HG02642 (cell line): ENCODE results near the gene PROSER2.
"Not testable (repeated sequence)": the region's sequence is repeated elsewhere in the genome, so short reads cannot be mapped to it uniquely, and the experiment has no call there.

ENCODE experiments used
- ATAC-seq: cut with Tn5 transposase; IDR thresholded peaks from one replicate; pipeline ENCODE4 v1.9.1; 2021; ENCODE audit warnings: mild to moderate bottlenecking; ENCODE audit not compliant: unreplicated experiment, poor library complexity

The PROSER2 gene

DNA sequence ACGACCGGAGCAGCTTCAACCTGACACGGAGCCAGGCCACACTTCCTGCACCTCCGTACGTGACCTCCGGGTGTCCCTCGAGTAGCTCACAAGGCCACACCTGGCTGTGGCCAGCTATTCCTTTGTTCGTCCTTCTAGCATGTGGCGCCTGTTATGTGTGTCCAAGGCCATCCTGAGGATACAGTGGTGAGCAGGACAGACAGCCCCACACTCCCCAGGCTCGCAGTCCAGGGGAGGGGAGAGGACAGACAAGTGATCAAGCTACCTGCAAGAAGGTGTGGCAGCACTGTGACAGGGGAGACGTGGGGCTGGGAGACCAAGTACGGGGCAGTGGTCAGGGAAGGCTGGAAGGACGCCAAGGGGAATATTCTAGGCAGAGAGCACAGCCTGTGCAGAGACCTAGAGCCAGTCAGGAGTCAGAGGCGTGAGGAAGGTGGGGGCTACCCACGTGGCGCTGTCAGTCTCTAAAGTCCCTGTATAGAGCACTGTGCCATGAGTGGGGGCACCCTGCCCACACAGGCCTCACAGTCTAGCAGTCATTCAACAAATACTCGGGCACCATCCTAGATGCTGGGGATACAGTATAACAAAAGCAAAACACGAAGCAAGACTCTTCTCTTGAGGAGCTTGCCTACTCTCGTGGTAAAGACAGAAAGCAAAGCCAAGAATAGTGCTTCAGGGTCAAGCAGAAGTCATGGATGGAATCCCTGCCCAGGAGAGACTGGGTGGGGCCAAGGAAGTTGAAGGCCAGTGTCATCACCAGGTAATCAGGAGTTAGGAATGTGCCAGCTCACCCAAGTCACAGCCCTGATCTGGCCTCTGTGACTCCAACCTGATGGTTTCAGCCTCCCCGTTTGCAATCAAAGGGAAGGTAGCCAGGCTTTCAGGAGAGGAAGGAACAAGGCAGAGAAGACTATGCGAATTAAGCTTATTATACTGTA, 58.6 kb downstream of the PROSER2 start:
- no peak for ATAC-seq

DNA sequence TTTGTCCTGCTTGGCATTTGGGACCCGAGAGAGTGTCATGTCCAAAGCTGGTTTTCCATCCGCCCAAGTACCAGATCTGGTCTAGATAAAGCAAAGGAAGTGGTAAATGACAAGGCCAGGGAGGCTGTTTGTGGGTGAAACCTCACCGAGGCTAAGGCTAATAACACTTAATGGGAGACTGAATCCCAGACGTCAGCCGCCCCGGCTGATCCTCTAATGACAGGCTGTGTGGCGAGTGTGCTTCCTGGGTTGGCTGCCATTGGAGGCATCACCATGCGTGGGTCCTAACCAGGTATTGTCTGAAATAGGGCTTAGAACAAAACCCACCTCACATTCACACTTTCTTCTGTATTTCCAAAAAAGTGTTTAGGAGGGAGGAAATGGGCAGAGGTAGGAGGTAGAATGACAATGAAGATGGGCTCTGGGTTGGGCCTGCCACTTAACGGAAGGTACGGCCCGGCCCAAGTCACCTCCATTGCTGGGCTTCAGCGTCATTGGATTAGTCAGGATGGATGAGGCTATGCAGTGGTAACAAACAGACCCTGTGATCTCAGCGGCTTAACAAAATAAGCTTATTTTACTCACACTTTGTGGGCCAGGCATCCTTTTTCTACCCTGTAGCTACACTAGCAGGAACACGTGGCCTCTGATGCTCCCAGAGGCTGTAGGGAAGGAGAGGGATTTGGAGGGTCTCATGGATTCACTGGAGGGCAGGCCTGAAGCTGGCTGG, 59.7 kb downstream of the PROSER2 start:
- ATAC-seq = no peak

GRCh38 chr10:11884706-11885423, 61.7 kb downstream of the PROSER2 start:
- ATAC-seq = no peak

- ATAC-seq = no peak
Measured at GRCh38 chr10:11885437-11886137, 62.4 kb downstream of the PROSER2 start.

DNA sequence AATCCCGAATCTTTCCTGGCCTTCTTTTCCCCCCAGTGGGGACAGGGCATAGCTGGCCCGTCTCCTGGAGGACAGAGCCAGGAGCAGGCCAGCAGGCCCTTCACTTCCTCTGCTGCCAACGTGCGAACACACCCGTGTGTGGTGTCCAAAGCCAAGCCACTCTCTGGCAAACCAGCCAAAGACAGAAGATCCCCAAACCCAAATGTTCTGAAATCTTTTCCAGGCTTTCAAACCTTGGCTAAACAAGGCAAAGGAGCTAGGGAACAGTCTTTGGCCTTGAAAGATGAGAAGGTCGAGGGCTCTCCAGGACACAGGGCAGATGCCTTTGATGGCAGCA, 63.0 kb downstream of the PROSER2 start:
- no peak for ATAC-seq

GRCh38 chr10:11886851-11887250, 63.7 kb downstream of the PROSER2 start:
- no peak for ATAC-seq

DNA sequence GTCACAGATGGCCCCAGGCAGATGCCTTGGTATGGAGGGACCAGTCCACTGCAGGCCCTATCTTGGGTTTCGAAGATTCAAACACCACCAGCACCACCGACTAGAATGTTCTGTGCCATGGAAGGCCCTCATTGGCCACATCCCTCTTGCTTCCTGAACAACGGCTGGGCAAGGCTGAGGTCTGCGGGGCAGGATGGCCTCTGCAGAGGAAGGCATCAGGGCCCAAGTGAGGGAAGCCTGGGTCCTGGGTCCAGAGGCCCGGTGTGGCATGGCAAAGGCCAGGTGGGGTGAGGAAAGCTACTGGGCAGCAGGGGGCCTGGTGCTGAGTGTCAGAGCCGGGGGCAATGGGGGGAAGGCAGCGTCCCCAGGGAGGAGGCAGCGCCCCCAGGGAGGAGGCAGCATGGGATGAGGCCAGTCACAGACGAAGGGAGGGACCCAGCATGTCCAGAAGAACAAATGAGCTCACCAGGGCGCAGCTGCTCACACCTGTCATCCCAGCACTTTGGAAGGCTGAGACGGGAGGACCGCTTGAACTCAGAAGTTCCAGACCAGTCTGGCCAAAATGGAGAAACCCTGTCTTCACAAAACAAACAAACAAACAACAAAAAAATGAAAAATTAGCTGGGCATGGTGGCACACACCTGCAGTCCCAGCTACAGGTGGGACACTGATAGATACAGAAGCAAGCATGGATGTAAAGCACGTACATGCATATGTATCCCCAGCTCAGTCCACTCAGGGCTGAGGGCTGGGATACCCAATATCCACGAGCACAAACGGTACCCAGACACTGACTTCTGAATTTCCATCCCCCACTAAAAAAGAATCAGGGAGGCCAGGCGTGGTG, 64.4 kb downstream of the PROSER2 start:
- no peak for ATAC-seq

- ATAC-seq = not testable (repeated sequence)
Measured at GRCh38 chr10:11889263-11889662, 66.1 kb downstream of the PROSER2 start.

DNA sequence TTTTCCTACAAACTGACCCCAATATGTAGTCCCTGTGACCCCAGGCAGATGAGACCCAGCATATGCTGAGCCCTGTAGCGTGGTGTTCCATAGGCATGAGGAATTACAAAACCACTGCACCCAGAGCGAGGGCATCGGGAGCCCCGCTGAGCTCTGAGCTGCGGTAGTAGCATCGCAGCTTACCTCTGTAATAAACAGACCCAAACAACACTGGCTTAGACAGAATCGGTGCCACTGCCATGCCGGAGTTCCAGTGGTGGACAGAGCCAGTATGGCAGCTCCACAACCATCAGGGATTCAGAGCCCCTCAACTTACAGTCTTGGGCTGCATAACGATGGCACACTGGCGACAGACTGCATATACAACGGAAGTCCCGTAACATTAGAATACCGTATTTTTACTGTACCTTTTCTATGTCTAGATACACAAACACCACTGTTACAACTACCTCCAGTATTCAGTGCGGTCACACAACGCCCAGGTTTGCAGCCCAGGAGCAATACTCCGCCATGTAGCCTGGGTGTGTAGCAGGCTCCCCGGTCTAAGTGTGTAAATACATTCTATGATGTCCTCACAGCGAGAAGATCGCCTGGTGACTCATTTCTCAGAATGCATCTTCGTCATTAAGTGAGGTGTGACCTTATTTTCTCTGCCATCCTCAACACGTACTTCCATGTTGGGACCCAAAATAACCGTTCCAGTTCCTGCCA, 68.8 kb downstream of the PROSER2 start:
- ATAC-seq = no peak

DNA sequence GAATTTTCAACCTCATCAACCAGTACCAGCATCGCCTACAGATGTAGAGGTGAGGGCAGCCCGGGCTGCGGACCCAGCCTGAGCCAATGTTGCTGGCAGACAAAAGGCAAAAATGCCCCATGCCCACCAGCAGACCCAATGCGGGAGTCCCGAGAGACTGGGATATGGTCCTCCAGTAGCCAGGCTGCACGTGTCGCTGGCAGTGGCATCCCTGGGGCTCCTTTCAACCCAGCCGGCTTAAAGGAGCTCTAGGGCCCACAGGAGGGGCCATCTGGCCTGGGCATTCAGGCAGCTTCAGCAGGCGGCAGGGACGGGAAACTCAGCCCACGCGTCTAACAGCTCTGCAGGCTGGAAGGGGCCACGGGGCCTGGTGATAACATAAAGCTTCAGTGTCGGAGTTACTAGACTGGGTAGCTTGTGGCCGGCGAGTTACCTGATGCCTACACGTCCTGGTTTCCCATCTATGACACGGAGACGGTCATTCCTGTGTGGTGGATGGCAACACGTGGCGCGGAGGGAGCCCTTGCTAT, 70.7 kb downstream of the PROSER2 start:
- ATAC-seq = no peak

GRCh38 chr10:11894381-11895107, 71.4 kb downstream of the PROSER2 start:
- ATAC-seq = no peak

- ATAC-seq = no peak
Measured at GRCh38 chr10:11895108-11895466, 71.9 kb downstream of the PROSER2 start.

DNA sequence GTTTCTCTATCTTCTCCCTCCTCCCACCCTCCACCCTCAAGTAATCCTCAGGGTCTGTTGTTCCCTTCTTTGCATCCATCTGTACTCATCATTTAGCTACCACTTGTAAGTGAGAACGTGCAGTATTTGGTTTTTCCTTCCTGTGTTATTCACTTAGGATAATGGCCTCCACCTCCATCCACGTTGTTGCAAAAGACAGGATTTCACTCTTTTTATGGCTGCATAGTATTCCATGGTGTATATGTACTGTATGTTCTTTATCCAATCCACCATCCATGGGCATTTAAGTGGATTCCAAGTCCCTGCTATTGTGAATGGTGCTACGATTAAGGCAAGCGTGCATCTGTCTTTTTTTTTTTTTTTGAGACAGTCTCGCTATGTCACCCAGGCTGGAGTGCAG, 72.4 kb downstream of the PROSER2 start:
- no peak for ATAC-seq

DNA sequence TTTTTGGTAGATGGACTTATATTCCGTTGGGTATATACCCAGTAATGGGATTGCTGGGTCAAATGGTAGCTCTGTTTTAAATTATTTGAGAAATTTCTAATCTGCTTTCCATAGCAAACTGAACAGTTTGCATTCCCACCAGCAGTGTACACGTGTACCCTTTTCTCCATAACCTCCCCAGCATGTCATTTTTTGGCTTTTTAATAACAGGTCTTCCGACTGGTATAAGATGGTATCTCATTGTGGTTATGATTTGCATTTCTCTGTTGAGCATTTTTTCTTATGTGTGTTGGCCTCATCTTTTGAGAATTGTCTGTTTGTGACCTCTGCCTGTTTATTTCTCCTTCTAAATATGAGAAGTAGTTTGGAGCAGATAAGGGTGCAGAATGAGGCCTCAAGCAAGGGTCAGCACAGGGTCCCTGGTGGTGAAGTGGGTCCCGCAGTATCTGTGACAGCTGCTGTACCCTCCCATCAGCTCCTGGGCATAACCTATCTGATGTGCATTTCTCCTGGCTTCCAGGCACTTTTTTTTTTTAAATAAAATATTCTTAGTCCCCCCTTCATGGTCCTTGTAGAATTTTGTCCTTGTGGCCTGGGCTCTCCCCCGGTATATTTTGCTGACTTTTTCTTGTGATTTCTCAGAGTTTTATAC, 73.5 kb downstream of the PROSER2 start:
- ATAC-seq = no peak

DNA sequence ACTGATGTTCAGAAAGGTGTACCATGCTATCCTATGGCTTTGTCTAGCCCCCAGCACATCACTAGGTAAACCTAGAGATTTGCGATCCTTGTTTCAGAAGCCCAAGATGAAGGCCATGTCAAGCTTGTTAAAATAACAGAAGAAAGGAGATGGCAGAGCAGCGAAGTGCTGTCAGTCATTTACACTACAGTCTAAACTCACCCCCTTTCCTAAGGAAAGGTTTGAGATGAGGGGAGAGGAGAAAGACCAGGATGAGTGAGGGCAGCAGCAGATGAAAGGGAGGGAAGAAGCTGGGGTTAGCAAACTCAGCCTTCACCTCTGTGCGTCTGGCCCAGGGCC, 74.8 kb downstream of the PROSER2 start:
- ATAC-seq = no peak

DNA sequence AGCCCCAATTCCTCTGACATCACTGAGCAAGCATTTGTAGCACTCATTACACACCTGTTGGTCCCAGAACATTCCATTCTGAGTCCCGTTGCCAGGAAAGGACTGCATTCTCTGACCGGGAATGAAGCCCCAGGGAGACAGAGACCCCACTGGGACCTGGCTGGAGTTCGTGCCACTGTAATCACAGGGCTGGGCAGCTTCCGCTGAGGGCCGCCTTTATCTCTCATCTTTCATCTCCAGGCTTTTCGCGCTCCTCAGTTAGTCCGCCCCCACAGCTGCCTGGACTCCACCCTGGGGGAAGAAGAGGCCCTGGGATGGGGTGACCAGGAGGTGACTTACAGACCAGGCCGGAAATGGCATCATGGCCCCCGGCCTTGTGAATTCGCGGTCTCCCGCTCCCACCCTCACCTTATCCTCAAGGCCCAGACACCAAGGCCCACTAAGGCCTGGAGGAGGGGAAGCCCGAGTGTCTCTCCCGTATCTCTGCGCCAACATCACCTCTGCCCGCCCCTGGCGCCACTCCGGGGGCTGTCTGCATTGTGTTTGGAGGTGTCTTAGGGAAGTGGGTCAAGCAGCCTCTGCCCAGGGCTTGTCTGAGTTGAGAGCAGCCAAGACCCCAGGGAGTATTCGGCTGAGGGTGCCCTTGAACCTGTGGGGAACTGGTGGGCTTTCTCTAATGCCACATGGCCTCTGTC, 75.4 kb downstream of the PROSER2 start:
- no peak for ATAC-seq
